Ishikawa (cell line): ENCODE data around the gene FBXL5.

Source experiments
- CEBPB ChIP-seq: IDR thresholded peaks from 2 replicates; pipeline ENCODE4 v1.6.1; 2012
- CREB1 ChIP-seq: IDR thresholded peaks from 2 replicates; pipeline ENCODE4 v1.6.1; 2012; ENCODE audit warnings: low read depth
- EGR1 ChIP-seq: IDR thresholded peaks from 2 replicates; pipeline ENCODE4 v1.6.1; 2012
- EP300 ChIP-seq: IDR thresholded peaks from 2 replicates; pipeline ENCODE4 v1.6.1; 2012; ENCODE audit warnings: borderline replicate concordance
- FOXM1 ChIP-seq: IDR thresholded peaks from 2 replicates; pipeline ENCODE4 v1.6.1; 2012; ENCODE audit warnings: low read depth, borderline replicate concordance
- MAX ChIP-seq: IDR thresholded peaks from 2 replicates; pipeline ENCODE4 v1.6.1; 2012
- RAD21 ChIP-seq: IDR thresholded peaks from 2 replicates; pipeline ENCODE4 v1.6.1; 2012; ENCODE audit warnings: low read depth
- REST ChIP-seq: IDR thresholded peaks from 2 replicates; pipeline ENCODE4 v1.6.1; 2012; ENCODE audit warnings: low read depth, mild to moderate bottlenecking
- TAF1 ChIP-seq: IDR thresholded peaks from 2 replicates; pipeline ENCODE4 v1.6.1; 2012; ENCODE audit warnings: low read depth, mild to moderate bottlenecking
- TCF12 ChIP-seq: IDR thresholded peaks from 2 replicates; pipeline ENCODE4 v1.6.1; 2012; ENCODE audit warnings: low read depth
- TEAD4 ChIP-seq: IDR thresholded peaks from 2 replicates; pipeline ENCODE4 v1.6.1; 2012
- USF1 ChIP-seq: IDR thresholded peaks from 2 replicates; pipeline ENCODE4 v1.6.1; 2012
- YY1 ChIP-seq: IDR thresholded peaks from 2 replicates; pipeline ENCODE4 v1.6.1; 2012; ENCODE audit warnings: low read depth
- ZBTB7A ChIP-seq: IDR thresholded peaks from 2 replicates; pipeline ENCODE4 v1.6.1; 2012; ENCODE audit warnings: low read depth

GRCh38 chr4:15672101-15672500, 16.9 kb upstream of the FBXL5 start:
- TF ChIP-seq YY1, result no peak
- TF ChIP-seq ZBTB7A, result no peak
- TF ChIP-seq MAX, result no peak
- TF ChIP-seq REST, result no peak
- TF ChIP-seq RAD21, result no peak
- no peak for TF ChIP-seq CEBPB
- no peak for TF ChIP-seq TEAD4
- no peak for TF ChIP-seq EGR1
- TF ChIP-seq USF1, result no peak
- TF ChIP-seq FOXM1, result no peak
- no peak for TF ChIP-seq CREB1
- TF ChIP-seq EP300, result no peak
- no peak for TF ChIP-seq TAF1
- no peak for TF ChIP-seq TCF12
